BJ (cell line): Measurements from ENCODE around the gene TMEM107. TPM values are rescaled to one million over a fixed set of nuclear protein-coding genes. Genes with fewer than 3 reads are reported as not detected.
"Not testable (repeated sequence)": the region's sequence is repeated elsewhere in the genome, so short reads cannot be mapped to it uniquely, and the experiment has no call there.

Experiments
- CTCF ChIA-PET: fragments of 350-600 bp; formaldehyde crosslinking; extraction: SDS; loops from one replicate; lab custom pipeline; 2021; ENCODE audit warnings: antibody characterized with exemption, inconsistent platforms; lab: Yijun Ruan, JAX
- POLR2A ChIA-PET: fragments of 300-600 bp; sonication (Branson Sonifier 250); formaldehyde crosslinking; extraction: SDS; loops from one replicate; lab custom pipeline; 2021; ENCODE audit warnings: antibody characterized with exemption; lab: Charles Lee
- DNase-seq: peaks from one replicate; pipeline ENCODE4 v3.0.0-alpha.2; 2011; ENCODE audit warnings: low read depth
- H3K27me3 ChIP-seq: 2 replicates; pipeline ENCODE4 v1.6.0; 2011; ENCODE audit warnings: low read length; ENCODE audit not compliant: control insufficient read depth, insufficient read depth
- H3K36me3 ChIP-seq: 2 replicates; pipeline ENCODE4 v1.5.1; 2011; ENCODE audit warnings: low read length; ENCODE audit not compliant: control insufficient read depth, insufficient read depth
- H3K4me3 ChIP-seq: 2 replicates; pipeline ENCODE4 v1.5.1; 2011; ENCODE audit warnings: low read depth, mild to moderate bottlenecking, control low read depth, low read length
- CTCF ChIP-seq: IDR thresholded peaks from 2 replicates; pipeline ENCODE4 v1.5.1; 2011; ENCODE audit warnings: low read depth, mild to moderate bottlenecking, control low read depth, inconsistent platforms, low read length, moderate library complexity; ENCODE audit not compliant: insufficient read depth
- polyA plus RNA-seq: library from polyadenylated mRNA; depleted of rRNA; stranded (reverse); fragments of >200 nt; gene quantifications from 2 replicates; pipeline ENCODE4 v1.2.3, GENCODE V29; 2011

TMEM107 gene
- polyA plus RNA-seq, 1 experiment: 14.5 TPM

- TF ChIP-seq CTCF: no peak
- Histone ChIP-seq H3K27me3 (no peaks in the 10 kb centered on the region), H3K36me3 (no peaks in the 10 kb centered on the region), H3K4me3 (peak overlapping the region; percentile 50)
- DNase-seq: peak; percentile 81
- ChIA-PET POLR2A (interaction anchor here (0.5 to 1.2 kb wide), 8 partner anchors 10 to 694 kb away, joined by 3 to 10 read pairs (median 4); partner anchors contain the start of genes BORCS6 and ZBTB4), CTCF (interaction anchor here (0.9 to 1.3 kb wide), 4 partner anchors 10 to 485 kb away, joined by 3 to 5 read pairs (median 3); partner anchors contain the start of genes VAMP2 and WRAP53)
Measured at GRCh38 chr17:8173056-8173870, 2.9 kb downstream of the TMEM107 start.

GRCh38 chr17:8170186-8170585 is 6.0 kb downstream of the TMEM107 start:
- POLR2A ChIA-PET, H3K4me3 ChIP-seq, H3K27me3 ChIP-seq, H3K36me3 ChIP-seq, CTCF ChIA-PET, DNase-seq: not testable (repeated sequence)

GRCh38 chr17:8167526-8167925 is 8.7 kb downstream of the TMEM107 start:
- CTCF ChIA-PET: no interaction called here
- H3K4me3 ChIP-seq: no peak overlapping the region
- no peaks in the 10 kb centered on the region for H3K27me3 ChIP-seq
- DNase-seq: no peak
- H3K36me3 ChIP-seq: no peaks in the 10 kb centered on the region
- TF ChIP-seq CTCF: no peak
- POLR2A ChIA-PET: no interaction called here

GRCh38 chr17:8166731-8167130 is 9.4 kb downstream of the TMEM107 start:
- POLR2A ChIA-PET: no interaction called here
- Histone ChIP-seq H3K36me3 (no peaks in the 10 kb centered on the region), H3K4me3 (no peak overlapping the region), H3K27me3 (no peaks in the 10 kb centered on the region)
- CTCF ChIA-PET: no interaction called here
- no peak for TF ChIP-seq CTCF
- DNase-seq: no peak

GRCh38 chr17:8164815-8165131 is 11.4 kb downstream of the TMEM107 start:
- ChIA-PET CTCF (interaction anchor here (0.7 to 1.1 kb wide), 2 partner anchors 11 to 46 kb away, joined by 3 to 6 read pairs; partner anchors contain the start of genes ALOXE3 and TMEM107), POLR2A (no interaction called here)
- no peak overlapping the region for H3K4me3 ChIP-seq

More at GRCh38 chr17:8164815-8165131, 11.4 kb downstream of the TMEM107 start:
- Histone ChIP-seq H3K36me3 (peaks cover 6% of the 10 kb centered on the region), H3K27me3 (no peaks in the 10 kb centered on the region)
- TF ChIP-seq CTCF: no peak
- no peak for DNase-seq
